SK-N-SH (cell line): ENCODE results near the gene GAB2.

Experiments used
- RAD21 ChIP-seq: IDR thresholded peaks from 2 replicates; pipeline ENCODE4 v1.6.1; 2012; ENCODE audit warnings: mild to moderate bottlenecking, low read length
- RXRA ChIP-seq: IDR thresholded peaks from 2 replicates; pipeline ENCODE4 v1.4.0; 2012; ENCODE audit warnings: low read depth, mild to moderate bottlenecking, borderline replicate concordance
- TF ChIP-seq, protein P1 (sequence below): fragments of 200-600 bp; sonication (generic); IDR thresholded peaks from 2 replicates; pipeline ENCODE4 v1.6.1; 2017; ENCODE audit warnings: antibody characterized with exemption, mild to moderate bottlenecking, moderate library complexity
- TF ChIP-seq, protein P2 (sequence below): IDR thresholded peaks from 2 replicates; pipeline ENCODE4 v1.6.1; 2012; ENCODE audit warnings: mild to moderate bottlenecking, low read depth, low read length, moderate library complexity

DNA sequence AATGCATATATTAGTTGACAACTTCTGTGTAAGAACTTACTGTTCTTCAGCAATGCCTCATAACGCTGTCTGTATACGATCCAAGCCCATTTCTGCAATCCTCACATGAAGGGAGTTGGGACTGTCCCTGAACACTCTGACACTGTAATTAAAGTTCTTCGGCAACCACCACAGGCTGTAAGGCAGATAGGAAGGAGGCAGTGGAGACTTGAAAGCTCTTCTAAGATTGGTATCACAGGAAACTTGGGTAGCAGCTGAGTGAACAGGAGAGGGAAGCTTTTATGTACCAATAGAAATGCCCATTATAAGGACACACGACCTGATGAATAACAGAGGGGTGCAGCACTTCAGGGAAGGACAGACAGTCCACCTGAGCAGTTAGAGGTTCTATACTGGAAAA is 12.0 kb upstream of the GAB2 start:
- TF ChIP-seq RAD21 = no peak
- TF ChIP-seq, protein P1, sequence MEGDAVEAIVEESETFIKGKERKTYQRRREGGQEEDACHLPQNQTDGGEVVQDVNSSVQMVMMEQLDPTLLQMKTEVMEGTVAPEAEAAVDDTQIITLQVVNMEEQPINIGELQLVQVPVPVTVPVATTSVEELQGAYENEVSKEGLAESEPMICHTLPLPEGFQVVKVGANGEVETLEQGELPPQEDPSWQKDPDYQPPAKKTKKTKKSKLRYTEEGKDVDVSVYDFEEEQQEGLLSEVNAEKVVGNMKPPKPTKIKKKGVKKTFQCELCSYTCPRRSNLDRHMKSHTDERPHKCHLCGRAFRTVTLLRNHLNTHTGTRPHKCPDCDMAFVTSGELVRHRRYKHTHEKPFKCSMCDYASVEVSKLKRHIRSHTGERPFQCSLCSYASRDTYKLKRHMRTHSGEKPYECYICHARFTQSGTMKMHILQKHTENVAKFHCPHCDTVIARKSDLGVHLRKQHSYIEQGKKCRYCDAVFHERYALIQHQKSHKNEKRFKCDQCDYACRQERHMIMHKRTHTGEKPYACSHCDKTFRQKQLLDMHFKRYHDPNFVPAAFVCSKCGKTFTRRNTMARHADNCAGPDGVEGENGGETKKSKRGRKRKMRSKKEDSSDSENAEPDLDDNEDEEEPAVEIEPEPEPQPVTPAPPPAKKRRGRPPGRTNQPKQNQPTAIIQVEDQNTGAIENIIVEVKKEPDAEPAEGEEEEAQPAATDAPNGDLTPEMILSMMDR = no peak
- TF ChIP-seq, protein P2, sequence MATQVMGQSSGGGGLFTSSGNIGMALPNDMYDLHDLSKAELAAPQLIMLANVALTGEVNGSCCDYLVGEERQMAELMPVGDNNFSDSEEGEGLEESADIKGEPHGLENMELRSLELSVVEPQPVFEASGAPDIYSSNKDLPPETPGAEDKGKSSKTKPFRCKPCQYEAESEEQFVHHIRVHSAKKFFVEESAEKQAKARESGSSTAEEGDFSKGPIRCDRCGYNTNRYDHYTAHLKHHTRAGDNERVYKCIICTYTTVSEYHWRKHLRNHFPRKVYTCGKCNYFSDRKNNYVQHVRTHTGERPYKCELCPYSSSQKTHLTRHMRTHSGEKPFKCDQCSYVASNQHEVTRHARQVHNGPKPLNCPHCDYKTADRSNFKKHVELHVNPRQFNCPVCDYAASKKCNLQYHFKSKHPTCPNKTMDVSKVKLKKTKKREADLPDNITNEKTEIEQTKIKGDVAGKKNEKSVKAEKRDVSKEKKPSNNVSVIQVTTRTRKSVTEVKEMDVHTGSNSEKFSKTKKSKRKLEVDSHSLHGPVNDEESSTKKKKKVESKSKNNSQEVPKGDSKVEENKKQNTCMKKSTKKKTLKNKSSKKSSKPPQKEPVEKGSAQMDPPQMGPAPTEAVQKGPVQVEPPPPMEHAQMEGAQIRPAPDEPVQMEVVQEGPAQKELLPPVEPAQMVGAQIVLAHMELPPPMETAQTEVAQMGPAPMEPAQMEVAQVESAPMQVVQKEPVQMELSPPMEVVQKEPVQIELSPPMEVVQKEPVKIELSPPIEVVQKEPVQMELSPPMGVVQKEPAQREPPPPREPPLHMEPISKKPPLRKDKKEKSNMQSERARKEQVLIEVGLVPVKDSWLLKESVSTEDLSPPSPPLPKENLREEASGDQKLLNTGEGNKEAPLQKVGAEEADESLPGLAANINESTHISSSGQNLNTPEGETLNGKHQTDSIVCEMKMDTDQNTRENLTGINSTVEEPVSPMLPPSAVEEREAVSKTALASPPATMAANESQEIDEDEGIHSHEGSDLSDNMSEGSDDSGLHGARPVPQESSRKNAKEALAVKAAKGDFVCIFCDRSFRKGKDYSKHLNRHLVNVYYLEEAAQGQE = no peak
- TF ChIP-seq RXRA = no peak
